Endothelial cell (in vitro differentiated cells): ENCODE results near the gene TIPRL. TPM values are rescaled to one million over a fixed set of nuclear protein-coding genes. Genes with fewer than 3 reads are reported as not detected.

Experiments used
- DNase-seq: peaks from one replicate; pipeline ENCODE4 v3.0.0; 2021; ENCODE audit warnings: low spot score
- H3K27ac Mint-ChIP-seq: one replicate; pipeline ENCODE4 v1.8.0; 2021; ENCODE audit warnings: mixed read lengths, inconsistent platforms; ENCODE audit not compliant: unreplicated experiment
- H3K27me3 Mint-ChIP-seq: one replicate; pipeline ENCODE4 v1.8.0; 2021; ENCODE audit warnings: mild to moderate bottlenecking, moderate library complexity, mixed read lengths, inconsistent platforms; ENCODE audit not compliant: unreplicated experiment
- H3K36me3 Mint-ChIP-seq: one replicate; pipeline ENCODE4 v1.8.0; 2021; ENCODE audit warnings: mild to moderate bottlenecking, low read depth, mixed read lengths, inconsistent platforms; ENCODE audit not compliant: unreplicated experiment
- H3K4me1 Mint-ChIP-seq: one replicate; pipeline ENCODE4 v1.8.0; 2021; ENCODE audit warnings: mild to moderate bottlenecking, mixed read lengths, inconsistent platforms; ENCODE audit not compliant: unreplicated experiment
- H3K4me3 Mint-ChIP-seq: one replicate; pipeline ENCODE4 v1.8.0; 2021; ENCODE audit warnings: mild to moderate bottlenecking, mixed read lengths, inconsistent platforms; ENCODE audit not compliant: unreplicated experiment
- H3K9me3 Mint-ChIP-seq: one replicate; pipeline ENCODE4 v1.8.0; 2021; ENCODE audit warnings: mixed read lengths, inconsistent platforms; ENCODE audit not compliant: unreplicated experiment
- total RNA-seq: library from RNA; stranded (reverse); fragmentation: NEBNext Ultra II Directional; extraction: Animal tissue kit (Norgen Biotek cat#: 25700); gene quantifications from one replicate; pipeline ENCODE4 v1.2.1, GENCODE V29; 2021; ENCODE audit not compliant: unreplicated experiment
- TF ChIP-seq, protein P1 (sequence below): fragments of 200-600 bp; sonication (generic); IDR thresholded peaks from one replicate; pipeline ENCODE4 v1.5.0; 2021; ENCODE audit warnings: antibody characterized with exemption; ENCODE audit not compliant: unreplicated experiment

Gene TIPRL
- total RNA-seq, 1 donor from 2014 or later: 34.2 TPM

DNA sequence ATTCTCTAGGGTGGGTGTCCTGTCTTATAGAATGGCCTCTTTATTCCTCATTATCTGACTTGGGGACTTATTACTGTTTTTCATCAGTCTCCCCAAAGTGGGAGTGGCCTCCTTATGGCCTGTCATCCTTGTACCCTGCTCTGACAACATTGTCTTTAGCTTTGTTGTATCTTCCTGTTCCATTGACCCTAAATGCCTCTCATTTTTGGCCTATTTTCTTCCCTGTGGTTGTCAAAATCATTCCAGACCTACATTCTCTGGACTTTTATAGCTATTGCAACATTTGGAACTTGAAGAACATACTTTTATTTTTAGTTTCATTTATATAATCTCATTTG, 56.8 kb downstream of the TIPRL start:
- Mint-ChIP-seq H3K4me1 (no peaks in the 10 kb centered on the region), H3K27ac (no peak overlapping the region), H3K36me3 (peaks cover 41% of the 10 kb centered on the region), H3K4me3 (no peak overlapping the region), H3K27me3 (no peaks in the 10 kb centered on the region), H3K9me3 (no peaks in the 10 kb centered on the region)
- TF ChIP-seq, protein P1, sequence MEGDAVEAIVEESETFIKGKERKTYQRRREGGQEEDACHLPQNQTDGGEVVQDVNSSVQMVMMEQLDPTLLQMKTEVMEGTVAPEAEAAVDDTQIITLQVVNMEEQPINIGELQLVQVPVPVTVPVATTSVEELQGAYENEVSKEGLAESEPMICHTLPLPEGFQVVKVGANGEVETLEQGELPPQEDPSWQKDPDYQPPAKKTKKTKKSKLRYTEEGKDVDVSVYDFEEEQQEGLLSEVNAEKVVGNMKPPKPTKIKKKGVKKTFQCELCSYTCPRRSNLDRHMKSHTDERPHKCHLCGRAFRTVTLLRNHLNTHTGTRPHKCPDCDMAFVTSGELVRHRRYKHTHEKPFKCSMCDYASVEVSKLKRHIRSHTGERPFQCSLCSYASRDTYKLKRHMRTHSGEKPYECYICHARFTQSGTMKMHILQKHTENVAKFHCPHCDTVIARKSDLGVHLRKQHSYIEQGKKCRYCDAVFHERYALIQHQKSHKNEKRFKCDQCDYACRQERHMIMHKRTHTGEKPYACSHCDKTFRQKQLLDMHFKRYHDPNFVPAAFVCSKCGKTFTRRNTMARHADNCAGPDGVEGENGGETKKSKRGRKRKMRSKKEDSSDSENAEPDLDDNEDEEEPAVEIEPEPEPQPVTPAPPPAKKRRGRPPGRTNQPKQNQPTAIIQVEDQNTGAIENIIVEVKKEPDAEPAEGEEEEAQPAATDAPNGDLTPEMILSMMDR: peak; percentile 6
- DNase-seq: no peak

DNA sequence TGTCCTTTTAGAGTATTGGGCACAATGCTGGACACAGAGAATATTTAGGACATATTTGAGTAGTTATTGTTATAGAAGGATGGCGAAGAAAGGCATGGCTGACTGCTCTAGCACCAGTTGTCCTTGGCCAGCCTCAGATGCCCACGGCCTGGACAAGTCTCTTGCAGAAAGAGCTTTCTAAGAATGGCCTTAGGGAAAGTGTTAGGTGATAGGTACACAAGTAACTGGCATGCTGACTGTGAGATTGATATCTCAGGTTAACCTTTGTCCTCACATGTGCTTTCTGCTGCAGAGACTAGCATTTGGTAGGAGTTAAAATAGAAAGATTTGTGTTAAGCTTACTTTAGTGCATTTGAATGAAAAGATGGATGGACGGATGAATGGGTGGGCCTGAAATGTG, 57.2 kb downstream of the TIPRL start:
- Mint-ChIP-seq H3K9me3 (no peaks in the 10 kb centered on the region), H3K27ac (no peak overlapping the region), H3K4me3 (no peak overlapping the region), H3K36me3 (peaks cover 41% of the 10 kb centered on the region), H3K4me1 (no peaks in the 10 kb centered on the region), H3K27me3 (no peaks in the 10 kb centered on the region)
- TF ChIP-seq, protein P1: no peak
- DNase-seq: no peak

DNA sequence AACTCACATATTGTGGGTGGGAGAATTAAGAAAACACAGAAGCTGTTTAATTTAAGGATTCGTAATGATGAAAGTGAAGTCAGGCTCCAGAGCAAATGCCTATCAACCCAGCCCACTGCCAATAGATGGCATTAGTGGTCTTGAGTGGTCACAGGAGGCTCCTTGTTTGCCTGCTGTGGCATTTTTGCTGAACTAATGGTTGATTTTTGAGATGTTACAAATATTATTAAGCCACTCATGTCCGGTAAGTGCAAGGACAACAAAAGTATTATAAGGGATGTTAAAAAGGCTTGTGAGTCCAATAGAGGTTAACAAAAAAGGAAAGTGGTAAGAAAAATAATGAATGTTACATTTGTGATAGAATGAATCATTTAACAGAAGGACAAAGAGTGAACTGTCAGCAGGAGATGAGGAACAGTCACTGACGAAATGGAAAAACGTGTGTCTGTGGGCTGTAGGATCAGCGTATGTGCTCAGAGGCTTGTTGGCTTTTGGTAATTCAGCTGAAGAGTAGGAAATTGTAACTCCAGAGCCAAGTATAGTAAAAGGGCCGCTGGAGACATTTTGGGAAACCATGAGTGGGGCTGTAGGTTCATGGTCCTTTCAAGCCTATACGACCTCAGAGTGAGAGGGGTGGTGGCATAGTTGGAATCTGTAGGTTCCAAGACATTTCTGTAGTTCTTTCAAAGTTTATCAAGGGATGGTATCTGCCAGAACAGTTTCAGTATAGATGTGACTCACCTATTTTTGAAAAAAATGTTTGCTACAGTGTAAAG, 58.3 kb downstream of the TIPRL start:
- Mint-ChIP-seq H3K27ac (no peak overlapping the region), H3K4me3 (no peak overlapping the region), H3K9me3 (no peaks in the 10 kb centered on the region), H3K27me3 (no peaks in the 10 kb centered on the region), H3K36me3 (peaks cover 34% of the 10 kb centered on the region), H3K4me1 (no peaks in the 10 kb centered on the region)
- DNase-seq: no peak
- TF ChIP-seq, protein P1: no peak

DNA sequence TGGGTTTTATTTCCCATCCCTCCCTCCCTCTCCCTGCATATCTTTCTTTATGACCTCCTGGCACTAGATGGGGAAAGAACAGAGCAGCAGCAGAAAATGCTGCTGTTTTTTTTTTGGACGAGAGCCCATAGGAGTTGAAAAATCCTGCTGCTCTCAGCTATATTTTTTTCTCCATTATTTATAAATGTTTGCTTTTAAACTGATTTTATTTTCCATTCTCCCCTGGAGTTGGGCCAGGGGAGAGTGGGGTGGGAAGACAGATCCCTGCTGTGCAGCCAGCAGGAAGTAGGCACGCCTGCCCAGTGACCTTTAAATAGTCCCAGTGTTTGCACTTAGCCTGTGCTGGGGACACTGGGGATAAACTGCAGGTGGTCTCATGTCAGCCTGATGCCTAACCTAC, 64.4 kb downstream of the TIPRL start:
- Mint-ChIP-seq H3K27me3 (peaks cover 1% of the 10 kb centered on the region), H3K4me3 (no peak overlapping the region), H3K36me3 (peaks cover 26% of the 10 kb centered on the region), H3K4me1 (peaks cover 5% of the 10 kb centered on the region), H3K9me3 (no peaks in the 10 kb centered on the region), H3K27ac (no peak overlapping the region)
- TF ChIP-seq, protein P1: no peak
- DNase-seq: no peak

DNA sequence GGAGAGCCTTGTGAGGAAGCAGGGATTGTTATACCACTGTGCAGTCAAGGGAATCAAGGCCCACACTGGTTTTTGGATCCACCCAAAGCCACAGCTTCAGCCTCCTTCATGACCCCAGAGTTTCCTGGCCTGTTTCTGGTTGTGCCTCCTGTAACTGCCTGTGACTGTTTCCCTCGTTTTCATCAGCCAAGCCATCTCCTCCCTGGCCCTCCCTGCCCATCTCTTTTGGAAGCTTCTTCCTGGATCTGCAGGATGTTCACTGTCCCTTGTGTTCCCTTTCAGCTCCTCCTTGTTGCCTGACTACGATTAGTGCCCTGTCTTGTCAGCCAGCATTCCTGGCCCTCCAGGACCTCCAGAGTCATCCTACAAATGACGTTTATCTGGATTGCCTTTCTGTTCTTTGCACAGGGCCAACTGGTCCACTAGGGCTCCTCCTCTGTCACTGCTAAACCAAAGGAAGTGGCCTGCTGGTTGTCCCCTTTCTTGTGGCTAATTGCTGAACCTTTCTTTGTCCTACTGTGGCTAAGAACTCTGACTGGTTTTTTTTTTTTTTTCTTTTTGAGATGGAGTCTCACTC, 65.0 kb downstream of the TIPRL start:
- TF ChIP-seq, protein P1: no peak
- H3K27ac Mint-ChIP-seq: no peak overlapping the region
- peak overlapping the region; percentile 29 for H3K4me3 Mint-ChIP-seq
- no peaks in the 10 kb centered on the region for H3K9me3 Mint-ChIP-seq
- H3K4me1 Mint-ChIP-seq: peaks cover 5% of the 10 kb centered on the region
- H3K27me3 Mint-ChIP-seq: peaks cover 1% of the 10 kb centered on the region
- DNase-seq: no peak
- H3K36me3 Mint-ChIP-seq: peaks cover 24% of the 10 kb centered on the region
